WI38 (cell line): Measurements from ENCODE around the gene NBDY.

ENCODE experiments used
- H3K4me3 ChIP-seq: 2 replicates; pipeline ENCODE4 v1.5.1; 2011; ENCODE audit warnings: low read depth, mild to moderate bottlenecking, control low read depth, low read length
- TF ChIP-seq, protein P1 (sequence below): IDR thresholded peaks from 2 replicates; pipeline ENCODE4 v1.5.1; 2012; ENCODE audit warnings: low read depth, mild to moderate bottlenecking, control low read depth, low read length

The NBDY gene

DNA sequence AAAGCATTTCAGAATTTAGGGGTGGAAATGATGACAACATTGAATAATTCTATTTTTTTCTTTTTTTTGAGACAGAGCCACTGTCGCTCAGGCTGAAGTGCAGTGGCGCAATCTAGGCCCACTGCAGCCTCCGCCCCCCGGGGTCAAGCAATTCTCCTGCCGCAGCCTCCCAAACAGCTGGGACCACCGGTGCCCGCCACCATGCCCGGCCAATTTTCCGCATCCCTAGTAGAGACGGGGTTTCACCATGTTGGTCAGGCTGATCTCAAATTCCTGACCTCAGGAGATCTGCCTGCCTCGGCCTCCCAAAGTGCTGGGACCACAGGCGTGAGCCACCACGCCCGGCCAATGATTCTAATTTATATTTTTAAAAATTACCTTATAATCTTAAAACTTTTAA is 7.2 kb downstream of the NBDY start:
- TF ChIP-seq, protein P1, sequence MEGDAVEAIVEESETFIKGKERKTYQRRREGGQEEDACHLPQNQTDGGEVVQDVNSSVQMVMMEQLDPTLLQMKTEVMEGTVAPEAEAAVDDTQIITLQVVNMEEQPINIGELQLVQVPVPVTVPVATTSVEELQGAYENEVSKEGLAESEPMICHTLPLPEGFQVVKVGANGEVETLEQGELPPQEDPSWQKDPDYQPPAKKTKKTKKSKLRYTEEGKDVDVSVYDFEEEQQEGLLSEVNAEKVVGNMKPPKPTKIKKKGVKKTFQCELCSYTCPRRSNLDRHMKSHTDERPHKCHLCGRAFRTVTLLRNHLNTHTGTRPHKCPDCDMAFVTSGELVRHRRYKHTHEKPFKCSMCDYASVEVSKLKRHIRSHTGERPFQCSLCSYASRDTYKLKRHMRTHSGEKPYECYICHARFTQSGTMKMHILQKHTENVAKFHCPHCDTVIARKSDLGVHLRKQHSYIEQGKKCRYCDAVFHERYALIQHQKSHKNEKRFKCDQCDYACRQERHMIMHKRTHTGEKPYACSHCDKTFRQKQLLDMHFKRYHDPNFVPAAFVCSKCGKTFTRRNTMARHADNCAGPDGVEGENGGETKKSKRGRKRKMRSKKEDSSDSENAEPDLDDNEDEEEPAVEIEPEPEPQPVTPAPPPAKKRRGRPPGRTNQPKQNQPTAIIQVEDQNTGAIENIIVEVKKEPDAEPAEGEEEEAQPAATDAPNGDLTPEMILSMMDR, result no peak

DNA sequence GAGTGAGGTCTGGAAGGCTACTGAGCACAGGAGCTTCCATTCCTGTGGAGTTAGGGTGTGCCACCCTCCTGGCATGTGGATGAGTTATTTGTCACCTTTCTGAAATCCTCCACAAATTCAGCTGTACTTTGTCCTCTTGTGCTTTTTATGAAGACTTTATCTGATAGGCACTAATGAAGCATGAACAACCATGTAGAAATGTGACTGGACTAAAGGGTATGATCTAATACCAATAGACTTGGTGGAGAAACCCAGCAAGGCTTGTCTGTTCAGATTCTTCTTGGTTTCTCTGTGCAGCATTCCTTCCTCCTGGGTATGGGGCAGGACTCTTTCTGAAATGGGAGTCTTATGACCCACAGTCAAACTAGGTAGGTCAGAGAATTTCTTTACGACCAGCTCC is 9.6 kb downstream of the NBDY start:
- TF ChIP-seq, protein P1, result no peak
- H3K4me3 ChIP-seq, result no peak overlapping the region

More for the DNA sequence above, 7.2 kb downstream of the NBDY start:
- H3K4me3 ChIP-seq, result no peak overlapping the region

DNA sequence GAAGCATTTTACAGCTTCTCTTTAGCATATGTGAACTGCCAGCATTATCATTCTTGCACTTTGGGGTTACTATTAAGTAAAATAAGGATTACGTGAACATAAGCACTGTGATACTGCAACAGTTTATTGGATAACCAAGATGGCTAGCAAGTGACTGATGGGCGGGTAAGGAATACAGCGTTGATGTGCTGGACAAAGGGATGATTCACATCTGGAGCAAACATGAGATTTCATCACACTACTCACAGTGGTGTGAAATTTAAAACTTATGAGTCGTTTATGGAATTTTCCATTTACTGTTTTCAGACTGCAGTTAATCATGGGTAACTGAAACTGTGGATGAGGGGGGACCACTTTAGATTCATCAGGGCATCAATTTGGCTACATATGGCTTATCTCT is 16.0 kb downstream of the NBDY start:
- TF ChIP-seq, protein P1, result no peak
- H3K4me3 ChIP-seq, result no peak overlapping the region

DNA sequence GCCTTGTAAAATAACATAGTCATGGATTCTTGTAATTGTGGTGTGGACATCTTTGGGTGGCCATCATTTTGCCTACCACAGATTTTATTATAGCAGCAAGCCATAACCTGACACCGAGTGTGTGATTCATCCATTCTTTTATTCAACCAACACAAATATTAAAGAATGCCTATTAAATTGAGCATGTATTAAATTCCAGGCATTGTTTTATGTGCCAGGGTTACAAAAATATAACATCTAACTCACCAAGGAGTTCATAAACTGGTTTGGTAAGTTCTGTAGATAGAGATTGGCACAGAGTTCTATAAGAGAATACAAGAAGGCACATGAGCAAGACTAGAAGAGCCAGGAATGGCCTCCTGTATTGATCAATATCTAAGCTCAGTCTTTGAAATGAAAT is 18.0 kb downstream of the NBDY start:
- TF ChIP-seq, protein P1, result no peak
- no peak overlapping the region for H3K4me3 ChIP-seq

DNA sequence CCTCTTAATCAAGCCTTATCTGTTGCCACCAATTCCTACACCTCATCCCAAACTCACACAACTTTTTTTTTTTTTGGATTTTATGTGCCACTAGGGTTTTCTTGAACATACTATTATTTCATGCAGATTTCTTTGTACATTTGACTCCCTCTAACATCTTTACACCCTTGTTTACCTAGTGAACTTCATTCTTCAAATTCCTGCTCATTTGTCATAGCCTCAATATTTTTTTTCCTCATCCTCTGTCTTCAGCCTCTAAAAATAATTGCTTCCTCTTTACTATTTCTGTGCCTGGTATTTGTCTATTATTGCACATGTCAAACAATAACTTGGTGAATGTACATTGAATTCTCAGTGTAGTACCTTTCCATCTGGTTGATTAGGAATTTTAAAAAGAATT is 22.0 kb downstream of the NBDY start:
- H3K4me3 ChIP-seq, result no peak overlapping the region
- TF ChIP-seq, protein P1, result no peak

DNA sequence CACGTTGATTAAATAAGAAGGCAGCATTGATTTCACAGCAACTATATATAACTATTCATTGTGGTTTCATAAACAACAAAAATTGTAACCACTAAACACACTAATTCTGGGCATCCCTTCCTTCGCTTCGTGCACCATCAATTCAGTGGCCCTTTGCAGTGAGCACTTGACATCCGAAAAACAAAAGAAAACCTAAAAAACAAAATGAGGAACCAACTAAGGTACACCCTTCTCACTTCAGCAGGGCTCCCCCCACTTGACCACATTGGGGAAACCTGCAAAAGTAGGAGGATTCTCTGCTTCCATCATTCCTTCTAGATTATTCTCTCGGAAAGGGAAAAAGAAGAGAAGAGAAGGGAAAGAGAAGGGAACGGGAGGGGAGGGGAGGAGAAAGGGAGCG is 28.3 kb downstream of the NBDY start:
- no peak overlapping the region for H3K4me3 ChIP-seq

DNA sequence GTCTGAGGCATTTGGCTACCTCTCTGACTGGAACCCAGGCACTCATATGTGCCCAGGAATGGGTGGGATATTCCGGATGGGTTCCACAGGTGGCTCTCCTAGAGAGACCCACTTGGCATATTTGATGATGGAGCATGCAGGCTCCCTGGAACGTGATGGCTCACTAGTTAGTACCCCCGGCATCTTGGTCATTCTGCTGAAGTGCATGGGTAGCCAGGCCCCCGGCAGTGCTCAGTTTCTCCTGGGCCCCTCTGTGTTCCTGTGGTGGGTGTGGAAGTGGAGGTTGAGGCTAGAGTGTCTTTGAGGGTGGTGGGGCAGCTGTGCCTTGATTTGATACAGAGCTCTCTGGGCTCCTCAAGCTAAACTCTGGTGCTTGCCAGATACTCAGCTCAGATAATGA is 29.4 kb downstream of the NBDY start:
- TF ChIP-seq, protein P1, result no peak
- no peak overlapping the region for H3K4me3 ChIP-seq

More for the DNA sequence above, 28.3 kb downstream of the NBDY start:
- TF ChIP-seq, protein P1, result no peak
